Smooth muscle cell (in vitro differentiated cells): ENCODE data around the gene B4GALT5. TPM values are rescaled to one million over a fixed set of nuclear protein-coding genes. Genes with fewer than 3 reads are reported as not detected.
A peak's percentile ranks its signal among the peaks of the same experiment; 100 is the strongest.

Experiments used
- DNase-seq: peaks from one replicate; lab custom pipeline; 2025; ENCODE audit not compliant: unreplicated experiment; lab: John Stamatoyannopoulos, UW
- H2AFZ ChIP-seq: fragments of 200-600 bp; sonication (generic); 2 replicates; pipeline ENCODE4 v1.6.0; 2016; ENCODE audit warnings: antibody characterized with exemption, low read depth, mild to moderate bottlenecking
- H3F3A ChIP-seq: fragments of 200-600 bp; sonication (generic); 2 replicates; pipeline ENCODE4 v1.6.0; 2017; ENCODE audit warnings: antibody characterized with exemption, low read depth
- H3K27ac ChIP-seq: fragments of 200-600 bp; sonication (generic); 2 replicates; pipeline ENCODE4 v1.5.1; 2016; ENCODE audit warnings: low read depth, mild to moderate bottlenecking
- H3K27me3 ChIP-seq: fragments of 200-600 bp; sonication (generic); 2 replicates; pipeline ENCODE4 v1.6.1; 2016; ENCODE audit warnings: low read depth, mild to moderate bottlenecking
- H3K36me3 ChIP-seq: fragments of 200-600 bp; sonication (generic); 2 replicates; pipeline ENCODE4 v1.5.1; 2016; ENCODE audit warnings: low read depth
- H3K4me1 ChIP-seq: fragments of 200-600 bp; sonication (generic); 2 replicates; pipeline ENCODE4 v1.5.1; 2016; ENCODE audit warnings: low read depth
- H3K4me2 ChIP-seq: fragments of 200-600 bp; sonication (generic); 2 replicates; pipeline ENCODE4 v1.6.0; 2016; ENCODE audit warnings: mild to moderate bottlenecking
- H3K4me3 ChIP-seq: fragments of 200-600 bp; sonication (generic); 2 replicates; pipeline ENCODE4 v1.5.1; 2016; ENCODE audit warnings: mild to moderate bottlenecking
- H3K79me2 ChIP-seq: fragments of 200-600 bp; sonication (generic); 2 replicates; pipeline ENCODE4 v1.6.0; 2016; ENCODE audit warnings: low read depth, mild to moderate bottlenecking
- H3K9ac ChIP-seq: fragments of 200-600 bp; sonication (generic); 2 replicates; pipeline ENCODE4 v1.6.0; 2016; ENCODE audit warnings: low read depth
- H3K9me3 ChIP-seq: fragments of 200-600 bp; sonication (generic); replicated peaks from 2 replicates; pipeline ENCODE4 v1.5.1; 2016; ENCODE audit warnings: low read depth
- H4K20me1 ChIP-seq: fragments of 200-600 bp; sonication (generic); 2 replicates; pipeline ENCODE4 v1.6.0; 2016; ENCODE audit warnings: low read depth
- WGBS: methylation state at CpG from one replicate; pipeline ENCODE4 v1.1.7; 2016; ENCODE audit warnings: low lambda C conversion rate; 5-methylcytosine and 5-hydroxymethylcytosine counted together
- polyA plus RNA-seq: library from polyadenylated mRNA; unstranded; fragments of >200 nt; fragmentation: Nextera tagmentation; extraction: Ambion mirVana; gene quantifications from 2 replicates; pipeline ENCODE4 v1.2.1, GENCODE V29; 2016
- total RNA-seq: library from RNA; depleted of rRNA; stranded (reverse); fragments of >200 nt; gene quantifications from 2 replicates; pipeline ENCODE4 v1.2.3, GENCODE V29; 2014
- TF ChIP-seq, protein P1 (sequence below): fragments of 200-600 bp; sonication (generic); IDR thresholded peaks from 2 replicates; pipeline ENCODE4 v1.5.1; 2017; ENCODE audit warnings: borderline replicate concordance, mild to moderate bottlenecking, antibody characterized with exemption; ENCODE audit not compliant: insufficient read depth, poor library complexity, severe bottlenecking

Gene B4GALT5
- total and polyA plus RNA-seq, 2 experiments from 2014 or later, result 8.2 to 26.0 TPM

DNA sequence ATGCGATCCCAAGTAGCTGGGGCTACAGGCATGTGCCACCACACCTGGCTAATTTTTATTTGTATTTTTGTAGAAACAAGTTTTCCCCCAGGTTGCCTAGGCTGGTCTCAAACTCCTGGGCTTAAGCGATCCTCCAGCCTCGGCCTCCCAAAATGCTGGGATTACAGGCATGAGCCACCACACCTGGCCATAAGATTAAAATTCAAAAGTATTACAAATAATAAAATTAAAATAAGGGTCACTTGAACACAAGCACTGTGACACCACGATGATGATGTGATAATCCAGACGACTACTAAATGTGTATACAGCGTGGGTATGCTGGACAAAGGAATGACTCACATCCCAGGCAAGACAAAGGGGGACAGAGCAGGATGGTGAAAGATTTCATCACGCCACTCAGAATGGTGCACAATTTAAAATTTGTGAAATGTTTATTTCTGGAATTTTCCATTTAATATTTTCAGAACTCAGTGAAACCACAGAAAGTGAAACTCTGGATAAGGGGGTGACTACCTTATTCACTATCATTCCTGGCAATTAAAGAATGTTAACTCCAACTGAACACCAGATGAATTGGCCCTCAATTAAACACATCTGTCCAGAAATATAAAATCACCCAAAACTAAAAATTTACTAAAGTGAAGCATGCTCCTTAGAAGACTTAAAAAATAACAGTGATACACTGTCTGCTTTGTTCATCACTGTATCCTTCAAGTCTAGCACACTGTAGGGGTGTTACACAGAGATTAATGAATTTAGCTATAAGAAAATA, 13.1 kb downstream of the B4GALT5 start:
- no peak for DNase-seq
- Histone ChIP-seq H3K9ac (peak overlapping the region; percentile 73), H3F3A (no peaks in the 10 kb centered on the region), H4K20me1 (peaks cover 88% of the 10 kb centered on the region), H3K36me3 (no peaks in the 10 kb centered on the region), H3K27me3 (no peaks in the 10 kb centered on the region), H3K9me3 (no peaks in the 10 kb centered on the region), H3K4me2 (peak overlapping the region; percentile 33), H2AFZ (no peak overlapping the region), H3K4me1 (peaks cover 34% of the 10 kb centered on the region), H3K4me3 (no peak overlapping the region), H3K79me2 (peaks cover 97% of the 10 kb centered on the region), H3K27ac (peak overlapping the region; percentile 89)
- 53% methylated on average over 7 of the region's 7 CpGs for WGBS
- TF ChIP-seq, protein P1, sequence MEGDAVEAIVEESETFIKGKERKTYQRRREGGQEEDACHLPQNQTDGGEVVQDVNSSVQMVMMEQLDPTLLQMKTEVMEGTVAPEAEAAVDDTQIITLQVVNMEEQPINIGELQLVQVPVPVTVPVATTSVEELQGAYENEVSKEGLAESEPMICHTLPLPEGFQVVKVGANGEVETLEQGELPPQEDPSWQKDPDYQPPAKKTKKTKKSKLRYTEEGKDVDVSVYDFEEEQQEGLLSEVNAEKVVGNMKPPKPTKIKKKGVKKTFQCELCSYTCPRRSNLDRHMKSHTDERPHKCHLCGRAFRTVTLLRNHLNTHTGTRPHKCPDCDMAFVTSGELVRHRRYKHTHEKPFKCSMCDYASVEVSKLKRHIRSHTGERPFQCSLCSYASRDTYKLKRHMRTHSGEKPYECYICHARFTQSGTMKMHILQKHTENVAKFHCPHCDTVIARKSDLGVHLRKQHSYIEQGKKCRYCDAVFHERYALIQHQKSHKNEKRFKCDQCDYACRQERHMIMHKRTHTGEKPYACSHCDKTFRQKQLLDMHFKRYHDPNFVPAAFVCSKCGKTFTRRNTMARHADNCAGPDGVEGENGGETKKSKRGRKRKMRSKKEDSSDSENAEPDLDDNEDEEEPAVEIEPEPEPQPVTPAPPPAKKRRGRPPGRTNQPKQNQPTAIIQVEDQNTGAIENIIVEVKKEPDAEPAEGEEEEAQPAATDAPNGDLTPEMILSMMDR, result no peak

DNA sequence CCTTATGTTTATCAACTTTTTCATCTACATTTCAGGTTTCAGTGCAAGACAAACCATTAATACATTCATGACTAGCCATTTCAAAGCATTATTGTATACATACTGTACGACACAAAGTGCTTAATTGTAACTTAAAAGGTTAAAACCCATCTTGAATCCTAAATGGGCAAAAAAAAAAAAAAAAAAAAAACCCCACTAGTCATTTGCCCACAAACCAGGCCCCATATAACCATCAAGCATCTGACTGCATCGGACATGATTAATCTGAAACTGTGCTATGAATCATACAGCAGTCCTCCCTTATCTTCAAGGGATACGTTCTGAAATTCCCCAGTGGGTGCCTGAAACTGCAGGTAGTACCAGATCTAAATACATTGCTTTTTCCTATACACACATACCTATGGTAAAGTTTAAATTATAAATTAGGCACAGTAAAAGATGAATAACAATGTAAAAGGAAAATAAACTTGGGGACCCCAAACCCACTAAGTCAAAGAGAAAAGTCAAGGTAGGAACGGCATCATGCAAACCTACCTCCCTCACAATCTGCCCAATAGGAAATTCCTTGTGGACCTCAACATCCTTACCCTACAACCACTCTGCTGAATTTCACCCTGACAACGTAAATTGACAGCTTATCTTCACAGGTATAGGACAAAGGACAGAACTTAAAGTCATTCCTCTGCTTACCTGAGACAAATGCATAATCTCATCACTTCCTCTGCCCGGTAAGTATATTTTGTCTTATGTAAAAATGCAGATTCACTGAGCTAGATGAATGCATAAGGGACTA, 14.3 kb downstream of the B4GALT5 start:
- TF ChIP-seq, protein P1, result no peak
- Histone ChIP-seq H3K9ac (peak overlapping the region; percentile 73), H2AFZ (no peak overlapping the region), H3K27me3 (no peaks in the 10 kb centered on the region), H3K4me2 (peak overlapping the region; percentile 67), H4K20me1 (peaks cover 89% of the 10 kb centered on the region), H3K79me2 (peaks cover 99% of the 10 kb centered on the region), H3F3A (no peaks in the 10 kb centered on the region), H3K4me3 (no peak overlapping the region), H3K9me3 (no peaks in the 10 kb centered on the region), H3K4me1 (peaks cover 30% of the 10 kb centered on the region), H3K27ac (peak overlapping the region; percentile 89), H3K36me3 (no peaks in the 10 kb centered on the region)
- DNase-seq, result no peak
- WGBS, result 33% methylated on average over 6 of the region's 6 CpGs

DNA sequence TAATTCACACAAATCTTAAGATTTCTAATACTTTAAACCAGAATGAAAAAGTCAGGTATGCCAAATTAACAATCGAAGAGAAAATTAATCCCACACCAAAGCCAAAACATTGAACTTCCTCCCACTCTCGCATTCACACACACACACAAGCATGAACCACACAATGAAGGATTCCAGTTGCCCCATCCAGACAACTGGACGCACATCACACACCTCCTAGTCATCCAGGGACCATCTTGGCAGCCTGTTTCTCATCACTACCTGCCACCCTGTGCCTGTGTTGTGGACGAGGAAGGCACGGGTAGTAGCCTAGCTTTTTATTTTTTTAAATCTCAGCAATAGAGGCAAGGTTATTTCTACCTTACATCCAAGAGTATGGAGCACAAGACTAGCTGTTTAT, 15.2 kb downstream of the B4GALT5 start:
- H3K4me1 ChIP-seq, result peaks cover 30% of the 10 kb centered on the region
- peaks cover 99% of the 10 kb centered on the region for H3K79me2 ChIP-seq
- H3K9ac ChIP-seq, result no peak overlapping the region
- H3K9me3 ChIP-seq, result no peaks in the 10 kb centered on the region
- H3K4me2 ChIP-seq, result peak overlapping the region; percentile 67
- no peak overlapping the region for H3K4me3 ChIP-seq
- H2AFZ ChIP-seq, result no peak overlapping the region
- WGBS, result 79% methylated on average over 5 of the region's 5 CpGs
- no peaks in the 10 kb centered on the region for H3K36me3 ChIP-seq
- H3K27ac ChIP-seq, result peak overlapping the region; percentile 89
- TF ChIP-seq, protein P1, result no peak
- H4K20me1 ChIP-seq, result peaks cover 91% of the 10 kb centered on the region
- no peaks in the 10 kb centered on the region for H3F3A ChIP-seq
- no peaks in the 10 kb centered on the region for H3K27me3 ChIP-seq
- no peak for DNase-seq
